MM.1S (cell line): ENCODE data around the gene RAMP3.

Experiments used
- CTCF ChIP-seq: fragments of 300-600 bp; sonication (generic); IDR thresholded peaks from 2 replicates; pipeline ENCODE4 v1.5.1; 2016; ENCODE audit warnings: antibody characterized with exemption, low read length, mixed read lengths
- EZH2 ChIP-seq: fragments of 300-600 bp; sonication (generic); optimal IDR thresholded peaks from 2 replicates; pipeline ENCODE3; 2017; ENCODE audit warnings: low read depth, mild to moderate bottlenecking, antibody characterized with exemption, low read length, mixed read lengths
- EZH2phosphoT487 ChIP-seq: fragments of 300-600 bp; sonication (generic); IDR thresholded peaks from 2 replicates; pipeline ENCODE4 v1.6.1; 2018; ENCODE audit warnings: antibody characterized with exemption, low read length

GRCh38 chr7:45151967-45152366, 5.6 kb upstream of the RAMP3 start:
- TF ChIP-seq EZH2 (no peak), CTCF (no peak), EZH2phosphoT487 (no peak)
